PFSK-1 (cell line): ENCODE data around the gene ATP1B3.

Source experiments
- FOXP2 ChIP-seq: optimal IDR thresholded peaks from 2 replicates; pipeline ENCODE3; 2011; ENCODE audit warnings: borderline replicate concordance, control low read depth, inconsistent platforms; ENCODE audit not compliant: insufficient read depth; ENCODE audit errors: extremely low read length, extremely low read depth
- POLR2AphosphoS5 ChIP-seq: IDR thresholded peaks from 2 replicates; pipeline ENCODE4 v1.6.1; 2012; ENCODE audit warnings: low read depth, mild to moderate bottlenecking, control low read depth, low read length, moderate library complexity
- REST ChIP-seq, 2 experiments: IDR thresholded peaks; 2 replicates each; pipeline versions ENCODE4 v1.6.1 to v1.8.0; 2011 to 2012; ENCODE audit warnings: low read depth in 2 of 2, low read length in 2 of 2, control low read depth in 1 of 2, inconsistent platforms in 1 of 2, mild to moderate bottlenecking in 1 of 2, moderate library complexity in 1 of 2; ENCODE audit not compliant: insufficient read depth in 1 of 2
- SIN3A ChIP-seq: IDR thresholded peaks from 2 replicates; pipeline ENCODE4 v1.6.1; 2012; ENCODE audit warnings: mild to moderate bottlenecking, low read length, moderate library complexity, borderline replicate concordance; ENCODE audit not compliant: insufficient read depth
- TAF1 ChIP-seq: IDR thresholded peaks from 2 replicates; pipeline ENCODE4 v1.6.1; 2012; ENCODE audit warnings: low read length, control low read depth, borderline replicate concordance; ENCODE audit not compliant: insufficient read depth

Gene ATP1B3

GRCh38 chr3:141853629-141854168, 22.7 kb upstream of the ATP1B3 start:
- TF ChIP-seq FOXP2, result no peak
- TF ChIP-seq REST (IDR thresholded peaks at IDR 0.05; ENCODE audit: insufficient read depth in 1 of 2, low read depth in 2 of 2, low read length in 2 of 2), result no peak
- no peak for TF ChIP-seq POLR2AphosphoS5
- no peak for TF ChIP-seq TAF1
- TF ChIP-seq SIN3A, result no peak

- no peak for TF ChIP-seq TAF1
- TF ChIP-seq SIN3A, result no peak
- TF ChIP-seq POLR2AphosphoS5, result no peak
- no peak for TF ChIP-seq REST (IDR thresholded peaks at IDR 0.05; ENCODE audit: insufficient read depth in 1 of 2, low read depth in 2 of 2, low read length in 2 of 2)
- TF ChIP-seq FOXP2, result no peak
Measured at GRCh38 chr3:141854599-141854998, 21.8 kb upstream of the ATP1B3 start.

- TF ChIP-seq REST (IDR thresholded peaks at IDR 0.05; ENCODE audit: insufficient read depth in 1 of 2, low read depth in 2 of 2, low read length in 2 of 2) (no peak), FOXP2 (no peak), TAF1 (no peak), SIN3A (no peak), POLR2AphosphoS5 (no peak)
Measured at GRCh38 chr3:141858312-141858711, 18.1 kb upstream of the ATP1B3 start.

GRCh38 chr3:141859651-141860050, 16.8 kb upstream of the ATP1B3 start:
- TF ChIP-seq TAF1, result no peak
- no peak for TF ChIP-seq POLR2AphosphoS5
- TF ChIP-seq SIN3A, result no peak
- no peak for TF ChIP-seq FOXP2
- TF ChIP-seq REST (IDR thresholded peaks at IDR 0.05; ENCODE audit: insufficient read depth in 1 of 2, low read depth in 2 of 2, low read length in 2 of 2), result no peak
